Measurements from ENCODE around the gene IQGAP1.

DNA sequence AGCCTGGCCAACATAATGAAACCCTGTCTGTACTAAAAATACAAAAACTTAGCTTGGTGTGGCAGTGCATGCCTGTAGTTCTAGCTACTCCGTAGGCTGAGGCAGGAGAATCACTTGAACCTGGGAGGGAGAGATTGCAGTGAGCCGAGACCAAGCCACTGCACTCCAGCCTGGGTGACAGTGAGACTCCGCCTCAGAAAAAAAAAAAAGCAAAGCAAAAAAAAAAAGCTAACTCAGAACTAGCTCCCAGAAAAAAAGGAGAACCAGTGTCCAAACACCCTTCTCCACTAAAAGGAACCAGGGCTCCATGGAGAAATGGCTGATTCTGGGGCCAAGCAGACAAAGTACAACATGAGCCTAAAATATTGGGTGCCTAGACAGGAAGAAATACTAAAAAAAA lies 124.9 kb downstream of the IQGAP1 start:
- TF ChIP-seq CTCF (IDR thresholded peaks at IDR 0.05) (no peak), POLR2A (IDR thresholded peaks at IDR 0.05) (no peak)

Measured in lower leg skin (tissue), 3 donors.